H1 (cell line): ENCODE measurements around the gene BTAF1.

ENCODE experiments used
- ATF2 ChIP-seq: IDR thresholded peaks from 2 replicates; pipeline ENCODE4 v1.6.1; 2012; ENCODE audit warnings: low read length, inconsistent platforms
- CTCF ChIP-seq, 3 experiments: IDR thresholded peaks; 1 replicate in 2 of 3; 2 replicates in 1 of 3; pipeline versions ENCODE4 v1.5.1 to v1.6.1; 2011; ENCODE audit warnings: low read length in 3 of 3, mild to moderate bottlenecking in 3 of 3, inconsistent platforms in 2 of 3, low read depth in 1 of 3, moderate library complexity in 1 of 3; ENCODE audit not compliant: insufficient read depth in 1 of 3; ENCODE audit errors: control extremely low read depth in 1 of 3
- EZH2 ChIP-seq: fragments of 200-600 bp; sonication (generic); IDR thresholded peaks from 2 replicates; pipeline ENCODE4 v1.7.1; 2012; ENCODE audit warnings: low read depth, mild to moderate bottlenecking, moderate library complexity, low read length, inconsistent platforms; ENCODE audit not compliant: severe bottlenecking
- GTF2F1 ChIP-seq: IDR thresholded peaks from 2 replicates; pipeline ENCODE4 v1.6.1; 2012; ENCODE audit warnings: low read depth, low read length, improper control_type of control experiment, borderline replicate concordance
- JUN ChIP-seq: IDR thresholded peaks from 2 replicates; pipeline ENCODE4 v1.6.1; 2011; ENCODE audit warnings: low read depth, mild to moderate bottlenecking, improper control_type of control experiment, low read length
- KDM5A ChIP-seq: fragments of 200-600 bp; IDR thresholded peaks from 2 replicates; pipeline ENCODE4 v1.7.1; 2012; ENCODE audit warnings: mild to moderate bottlenecking, low read length, inconsistent platforms, mixed read lengths
- PHF8 ChIP-seq: fragments of 200-600 bp; sonication (generic); conservative IDR thresholded peaks from 2 replicates; pipeline ENCODE4 v1.7.1; 2012; ENCODE audit warnings: low read depth, mild to moderate bottlenecking, inconsistent platforms, low read length, moderate library complexity
- POLR2A ChIP-seq, 2 experiments: IDR thresholded peaks; 1 replicate in 1 of 2; 2 replicates in 1 of 2; pipeline ENCODE4 v1.6.1; 2011; ENCODE audit warnings: low read depth in 2 of 2, low read length in 2 of 2, mild to moderate bottlenecking in 2 of 2; ENCODE audit errors: control extremely low read depth in 1 of 2
- RNF2 ChIP-seq: fragments of 200-900, 300-1000 bp; sonication (generic); IDR thresholded peaks from 2 replicates; pipeline ENCODE4 v1.7.1; 2016; ENCODE audit warnings: borderline replicate concordance, low read depth, mild to moderate bottlenecking, antibody characterized with exemption, low read length; ENCODE audit not compliant: poor library complexity, severe bottlenecking; ENCODE audit errors: missing control alignments
- SP1 ChIP-seq: IDR thresholded peaks from 2 replicates; pipeline ENCODE4 v1.6.1; 2011; ENCODE audit warnings: low read depth, low read length
- SUZ12 ChIP-seq: fragments of 200-600 bp; sonication (generic); IDR thresholded peaks from 2 replicates; pipeline ENCODE4 v1.6.1; 2012; ENCODE audit warnings: mild to moderate bottlenecking, inconsistent platforms, low read length, moderate library complexity, mixed read lengths
- ZNF274 ChIP-seq: IDR thresholded peaks from 2 replicates; pipeline ENCODE4 v1.7.0; 2012; ENCODE audit warnings: low read length, borderline replicate concordance; ENCODE audit errors: extremely low read depth

GRCh38 chr10:91987397-91988037 lies 63.9 kb downstream of the BTAF1 start:
- TF ChIP-seq ZNF274 (no peak), GTF2F1 (no peak), CTCF (IDR thresholded peaks at IDR 0.05; ENCODE audit: control extremely low read depth in 1 of 3, insufficient read depth in 1 of 3, low read depth in 1 of 3, low read length in 3 of 3) (no peak), RNF2 (no peak), ATF2 (no peak), JUN (no peak), KDM5A (no peak), EZH2 (no peak), POLR2A (IDR thresholded peaks at IDR 0.05; ENCODE audit: control extremely low read depth in 1 of 2, low read depth in 2 of 2, low read length in 2 of 2) (no peak), SP1 (no peak), SUZ12 (no peak), PHF8 (no peak)
